ENCODE measurements around the gene GALNT10.

GRCh38 chr5:154401355-154401754 is 210.8 kb downstream of the GALNT10 start:
- TF ChIP-seq, protein P1, sequence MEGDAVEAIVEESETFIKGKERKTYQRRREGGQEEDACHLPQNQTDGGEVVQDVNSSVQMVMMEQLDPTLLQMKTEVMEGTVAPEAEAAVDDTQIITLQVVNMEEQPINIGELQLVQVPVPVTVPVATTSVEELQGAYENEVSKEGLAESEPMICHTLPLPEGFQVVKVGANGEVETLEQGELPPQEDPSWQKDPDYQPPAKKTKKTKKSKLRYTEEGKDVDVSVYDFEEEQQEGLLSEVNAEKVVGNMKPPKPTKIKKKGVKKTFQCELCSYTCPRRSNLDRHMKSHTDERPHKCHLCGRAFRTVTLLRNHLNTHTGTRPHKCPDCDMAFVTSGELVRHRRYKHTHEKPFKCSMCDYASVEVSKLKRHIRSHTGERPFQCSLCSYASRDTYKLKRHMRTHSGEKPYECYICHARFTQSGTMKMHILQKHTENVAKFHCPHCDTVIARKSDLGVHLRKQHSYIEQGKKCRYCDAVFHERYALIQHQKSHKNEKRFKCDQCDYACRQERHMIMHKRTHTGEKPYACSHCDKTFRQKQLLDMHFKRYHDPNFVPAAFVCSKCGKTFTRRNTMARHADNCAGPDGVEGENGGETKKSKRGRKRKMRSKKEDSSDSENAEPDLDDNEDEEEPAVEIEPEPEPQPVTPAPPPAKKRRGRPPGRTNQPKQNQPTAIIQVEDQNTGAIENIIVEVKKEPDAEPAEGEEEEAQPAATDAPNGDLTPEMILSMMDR (IDR thresholded peaks at IDR 0.05), result no peak
- no peak for TF ChIP-seq POLR2A (IDR thresholded peaks at IDR 0.05)

Data from uterus (tissue), 2 donors.